ENCODE results near the gene PTPN21. TPM values are rescaled to one million over a fixed set of nuclear protein-coding genes. Genes with fewer than 3 reads are reported as not detected.
A peak's percentile ranks its signal among the peaks of the same experiment; 100 is the strongest.

The PTPN21 gene
- total and polyA plus RNA-seq, 9 of the 15 experiments (the other 6 are each of a cell fraction or from before 2014, with no cell fraction given), result 0.06 to 1.9 (median 0.94) TPM

DNA sequence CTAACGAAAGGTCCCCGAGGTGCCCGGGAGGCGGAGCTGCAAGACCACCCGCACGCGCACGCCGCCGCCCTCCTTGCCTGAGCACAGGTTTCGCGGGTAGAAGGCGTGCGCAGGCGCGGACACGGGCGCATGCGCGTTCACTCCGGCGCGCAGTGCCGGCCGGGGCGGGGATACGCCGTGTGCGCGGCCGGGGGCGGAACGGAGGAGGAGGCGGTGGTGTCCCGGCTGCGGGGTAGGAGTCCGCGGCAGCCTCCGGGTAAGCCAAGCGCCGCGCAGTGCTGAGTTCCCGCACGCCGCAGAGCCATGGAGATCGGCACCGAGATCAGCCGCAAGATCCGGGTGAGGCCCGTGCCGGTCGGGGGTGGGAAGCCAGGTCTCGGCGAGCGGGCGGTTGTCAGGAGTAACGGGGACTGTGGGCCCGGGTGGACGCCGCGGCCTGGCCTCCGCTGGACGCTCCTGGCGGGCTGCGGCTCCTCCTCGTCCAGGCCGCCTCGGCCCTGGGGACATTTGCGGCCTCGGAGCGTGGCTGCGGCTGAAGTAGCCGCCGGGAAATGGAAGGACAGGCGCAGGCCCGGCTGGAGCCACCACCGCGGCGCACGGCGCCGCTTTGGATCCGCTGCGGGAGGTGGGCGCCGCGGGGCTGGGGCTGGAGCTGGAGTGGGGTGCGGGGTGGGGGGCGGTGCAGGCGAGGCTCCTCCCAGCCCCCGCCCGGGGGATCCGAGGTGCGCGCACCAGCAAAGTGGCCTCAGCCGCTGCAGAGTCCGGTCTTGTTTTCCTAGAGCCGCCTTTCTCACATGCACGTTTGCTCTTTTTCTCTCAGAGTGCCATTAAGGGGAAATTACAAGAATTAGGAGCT is 8.3 kb upstream of the PTPN21 start, which contains the start of gene ZC3H14 (continued):
- TF ChIP-seq, protein P1, sequence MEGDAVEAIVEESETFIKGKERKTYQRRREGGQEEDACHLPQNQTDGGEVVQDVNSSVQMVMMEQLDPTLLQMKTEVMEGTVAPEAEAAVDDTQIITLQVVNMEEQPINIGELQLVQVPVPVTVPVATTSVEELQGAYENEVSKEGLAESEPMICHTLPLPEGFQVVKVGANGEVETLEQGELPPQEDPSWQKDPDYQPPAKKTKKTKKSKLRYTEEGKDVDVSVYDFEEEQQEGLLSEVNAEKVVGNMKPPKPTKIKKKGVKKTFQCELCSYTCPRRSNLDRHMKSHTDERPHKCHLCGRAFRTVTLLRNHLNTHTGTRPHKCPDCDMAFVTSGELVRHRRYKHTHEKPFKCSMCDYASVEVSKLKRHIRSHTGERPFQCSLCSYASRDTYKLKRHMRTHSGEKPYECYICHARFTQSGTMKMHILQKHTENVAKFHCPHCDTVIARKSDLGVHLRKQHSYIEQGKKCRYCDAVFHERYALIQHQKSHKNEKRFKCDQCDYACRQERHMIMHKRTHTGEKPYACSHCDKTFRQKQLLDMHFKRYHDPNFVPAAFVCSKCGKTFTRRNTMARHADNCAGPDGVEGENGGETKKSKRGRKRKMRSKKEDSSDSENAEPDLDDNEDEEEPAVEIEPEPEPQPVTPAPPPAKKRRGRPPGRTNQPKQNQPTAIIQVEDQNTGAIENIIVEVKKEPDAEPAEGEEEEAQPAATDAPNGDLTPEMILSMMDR (IDR thresholded peaks at IDR 0.05 in 2 of 3, conservative IDR thresholded peaks at IDR 0.05 in 1 of 3; ENCODE audit: insufficient read depth in 2 of 3, low read depth in 1 of 3, low read length in 3 of 3), result no peak
- TF ChIP-seq L3MBTL2 (IDR thresholded peaks at IDR 0.05) (peak; percentile 51), SUPT5H (IDR thresholded peaks at IDR 0.05) (peak; percentile 79), ZBTB7A (IDR thresholded peaks at IDR 0.05; ENCODE audit: borderline replicate concordance, control insufficient read depth, low read depth, low read length) (peak; percentile 68; the same call in 1 of the 2 replicates), MYC (IDR thresholded peaks at IDR 0.05; ENCODE audit: low read depth, low read length) (peak; percentile 77), MYC (CRISPR knock-in tag; IDR thresholded peaks at IDR 0.05; ENCODE audit: borderline replicate concordance, low read depth) (no peak), DPF2 (IDR thresholded peaks at IDR 0.05) (no peak), ZNF699 (CRISPR knock-in tag; IDR thresholded peaks at IDR 0.05; ENCODE audit: insufficient replicate concordance) (no peak), ATF7 (IDR thresholded peaks at IDR 0.05) (peak; percentile 28; the same call in 1 of the 2 replicates), POU5F1 (IDR thresholded peaks at IDR 0.05; ENCODE audit: borderline replicate concordance, low read depth, low read length, partially characterized antibody) (no peak), NFYB (IDR thresholded peaks at IDR 0.05; ENCODE audit: extremely low read depth, insufficient read length) (no peak), ARHGAP35 (IDR thresholded peaks at IDR 0.05; ENCODE audit: partially characterized antibody) (no peak), ADNP (tag; IDR thresholded peaks at IDR 0.05) (no peak), RCOR1 (IDR thresholded peaks at IDR 0.05; ENCODE audit: borderline replicate concordance in 1 of 2, low read depth in 2 of 2, low read length in 2 of 2) (no peak), MEIS2 (IDR thresholded peaks at IDR 0.05; ENCODE audit: partially characterized antibody) (peak; percentile 94), CAMTA2 (CRISPR knock-in tag; conservative IDR thresholded peaks at IDR 0.05) (no peak), ZNF445 (CRISPR knock-in tag; IDR thresholded peaks at IDR 0.05; ENCODE audit: low read depth) (no peak), TSC22D4 (tag; IDR thresholded peaks at IDR 0.05) (no peak), FOXM1 (IDR thresholded peaks at IDR 0.05; ENCODE audit: low read depth) (no peak), FOXM1 (CRISPR knock-in tag; IDR thresholded peaks at IDR 0.05; ENCODE audit: low read depth) (0 out of 2 replicates have a peak, but pooled peaks have one; percentile 27), SMARCA5 (IDR thresholded peaks at IDR 0.05) (no peak), SMAD3 (CRISPR knock-in tag; conservative IDR thresholded peaks at IDR 0.05) (no peak), RBM39 (optimal IDR thresholded peaks at IDR 0.05; ENCODE audit: low read depth, low read length) (no peak)
- TF ChIP-seq, protein P2, sequence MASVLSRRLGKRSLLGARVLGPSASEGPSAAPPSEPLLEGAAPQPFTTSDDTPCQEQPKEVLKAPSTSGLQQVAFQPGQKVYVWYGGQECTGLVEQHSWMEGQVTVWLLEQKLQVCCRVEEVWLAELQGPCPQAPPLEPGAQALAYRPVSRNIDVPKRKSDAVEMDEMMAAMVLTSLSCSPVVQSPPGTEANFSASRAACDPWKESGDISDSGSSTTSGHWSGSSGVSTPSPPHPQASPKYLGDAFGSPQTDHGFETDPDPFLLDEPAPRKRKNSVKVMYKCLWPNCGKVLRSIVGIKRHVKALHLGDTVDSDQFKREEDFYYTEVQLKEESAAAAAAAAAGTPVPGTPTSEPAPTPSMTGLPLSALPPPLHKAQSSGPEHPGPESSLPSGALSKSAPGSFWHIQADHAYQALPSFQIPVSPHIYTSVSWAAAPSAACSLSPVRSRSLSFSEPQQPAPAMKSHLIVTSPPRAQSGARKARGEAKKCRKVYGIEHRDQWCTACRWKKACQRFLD (CRISPR knock-in tag; IDR thresholded peaks at IDR 0.05), result no peak
- TF ChIP-seq, protein P3, sequence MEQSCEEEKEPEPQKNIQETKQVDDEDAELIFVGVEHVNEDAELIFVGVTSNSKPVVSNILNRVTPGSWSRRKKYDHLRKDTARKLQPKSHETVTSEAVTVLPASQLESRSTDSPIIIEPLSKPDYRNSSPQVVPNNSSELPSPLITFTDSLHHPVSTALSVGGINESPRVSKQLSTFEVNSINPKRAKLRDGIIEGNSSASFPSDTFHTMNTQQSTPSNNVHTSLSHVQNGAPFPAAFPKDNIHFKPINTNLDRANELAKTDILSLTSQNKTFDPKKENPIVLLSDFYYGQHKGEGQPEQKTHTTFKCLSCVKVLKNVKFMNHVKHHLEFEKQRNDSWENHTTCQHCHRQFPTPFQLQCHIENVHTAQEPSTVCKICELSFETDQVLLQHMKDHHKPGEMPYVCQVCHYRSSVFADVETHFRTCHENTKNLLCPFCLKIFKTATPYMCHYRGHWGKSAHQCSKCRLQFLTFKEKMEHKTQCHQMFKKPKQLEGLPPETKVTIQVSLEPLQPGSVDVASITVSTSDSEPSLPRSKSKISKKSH (CRISPR knock-in tag; IDR thresholded peaks at IDR 0.05), result no peak
